OCI-LY3 (cell line): ENCODE measurements around the gene HRG.

Experiments
- CTCF ChIP-seq: fragments of 200-600, 300-600 bp; sonication (generic); IDR thresholded peaks from 2 replicates; pipeline ENCODE4 v1.5.1; 2014; ENCODE audit warnings: antibody characterized with exemption, low read length, low read depth
- EZH2phosphoT487 ChIP-seq: fragments of 200-600 bp; shearing (Covaris generic); IDR thresholded peaks from 2 replicates; pipeline ENCODE4 v1.6.1; 2018; ENCODE audit warnings: antibody characterized with exemption, mixed run types, low read depth

- TF ChIP-seq CTCF: no peak
- TF ChIP-seq EZH2phosphoT487: no peak
Observed at GRCh38 chr3:186668426-186668825, 2.6 kb downstream of the HRG start.
